Measurements from ENCODE around the gene RPL32.

- TF ChIP-seq POLR2A (conservative IDR thresholded peaks at IDR 0.05) (no peak), TARDBP (IDR thresholded peaks at IDR 0.05) (no peak), JUNB (CRISPR knock-in tag; conservative IDR thresholded peaks at IDR 0.05) (no peak), SIN3A (IDR thresholded peaks at IDR 0.05; ENCODE audit: borderline replicate concordance in 2 of 2, control insufficient read depth in 1 of 2, low read depth in 2 of 2, low read length in 2 of 2) (no peak), XRCC5 (IDR thresholded peaks at IDR 0.05; ENCODE audit: low read depth, low read length) (no peak), ZNF589 (CRISPR knock-in tag; IDR thresholded peaks at IDR 0.05; ENCODE audit: low read depth) (no peak), PREB (CRISPR knock-in tag; IDR thresholded peaks at IDR 0.05) (no peak), REST (IDR thresholded peaks at IDR 0.05; ENCODE audit: borderline replicate concordance) (no peak), REST (CRISPR knock-in tag; IDR thresholded peaks at IDR 0.05; ENCODE audit: low read depth) (no peak), ESRRB (CRISPR knock-in tag; IDR thresholded peaks at IDR 0.05; ENCODE audit: borderline replicate concordance) (no peak)
Measured at GRCh38 chr3:12816521-12817342, 24.6 kb downstream of the RPL32 start.
